OCI-LY3 (cell line): Measurements from ENCODE around the gene PIEZO1.

ENCODE experiments used
- EZH2phosphoT487 ChIP-seq: fragments of 200-600 bp; shearing (Covaris generic); IDR thresholded peaks from 2 replicates; pipeline ENCODE4 v1.6.1; 2018; ENCODE audit warnings: antibody characterized with exemption, mixed run types, low read depth
- TF ChIP-seq, protein P1 (sequence below): fragments of 200-600, 300-600 bp; sonication (generic); IDR thresholded peaks from 2 replicates; pipeline ENCODE4 v1.5.1; 2014; ENCODE audit warnings: antibody characterized with exemption, low read length, low read depth

DNA sequence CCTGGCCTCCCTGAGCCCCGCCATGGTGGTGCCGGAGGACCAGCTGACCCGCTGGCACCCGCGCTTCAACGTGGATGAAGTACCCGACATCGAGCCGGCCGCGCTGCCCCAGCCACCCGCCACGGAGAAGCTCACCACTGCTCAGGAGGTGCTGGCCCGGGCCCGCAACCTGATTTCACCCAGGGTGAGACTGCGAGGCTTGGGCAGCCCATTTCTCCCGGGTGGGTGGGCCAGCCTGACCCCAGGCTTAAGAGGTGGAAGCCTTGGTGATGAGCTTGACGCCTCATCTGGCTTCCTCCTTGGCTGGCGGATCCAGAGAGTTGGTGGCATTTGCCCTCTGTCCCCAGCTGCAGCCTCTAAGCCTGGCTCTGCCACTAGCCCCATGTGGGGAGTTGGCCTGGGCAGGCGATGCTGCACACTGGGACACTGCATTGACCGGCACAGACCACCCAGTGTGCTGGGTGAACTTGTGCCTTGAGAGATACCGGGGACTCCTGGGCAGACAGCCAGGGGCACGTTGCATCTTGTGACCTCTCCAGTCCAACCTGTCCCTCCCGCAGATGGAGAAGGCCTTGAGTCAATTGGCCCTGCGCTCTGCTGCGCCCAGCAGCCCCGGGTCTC is 21.6 kb upstream of the PIEZO1 start:
- TF ChIP-seq, protein P1, sequence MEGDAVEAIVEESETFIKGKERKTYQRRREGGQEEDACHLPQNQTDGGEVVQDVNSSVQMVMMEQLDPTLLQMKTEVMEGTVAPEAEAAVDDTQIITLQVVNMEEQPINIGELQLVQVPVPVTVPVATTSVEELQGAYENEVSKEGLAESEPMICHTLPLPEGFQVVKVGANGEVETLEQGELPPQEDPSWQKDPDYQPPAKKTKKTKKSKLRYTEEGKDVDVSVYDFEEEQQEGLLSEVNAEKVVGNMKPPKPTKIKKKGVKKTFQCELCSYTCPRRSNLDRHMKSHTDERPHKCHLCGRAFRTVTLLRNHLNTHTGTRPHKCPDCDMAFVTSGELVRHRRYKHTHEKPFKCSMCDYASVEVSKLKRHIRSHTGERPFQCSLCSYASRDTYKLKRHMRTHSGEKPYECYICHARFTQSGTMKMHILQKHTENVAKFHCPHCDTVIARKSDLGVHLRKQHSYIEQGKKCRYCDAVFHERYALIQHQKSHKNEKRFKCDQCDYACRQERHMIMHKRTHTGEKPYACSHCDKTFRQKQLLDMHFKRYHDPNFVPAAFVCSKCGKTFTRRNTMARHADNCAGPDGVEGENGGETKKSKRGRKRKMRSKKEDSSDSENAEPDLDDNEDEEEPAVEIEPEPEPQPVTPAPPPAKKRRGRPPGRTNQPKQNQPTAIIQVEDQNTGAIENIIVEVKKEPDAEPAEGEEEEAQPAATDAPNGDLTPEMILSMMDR = no peak
- TF ChIP-seq EZH2phosphoT487 = no peak
